HG03103 (cell line): ENCODE measurements around the gene RIN1.
"Not testable (repeated sequence)": the region's sequence is repeated elsewhere in the genome, so short reads cannot be mapped to it uniquely, and the experiment has no call there.

Source experiments
- ATAC-seq: cut with Tn5 transposase; IDR thresholded peaks from one replicate; pipeline ENCODE4 v1.9.1; 2021; ENCODE audit warnings: low read depth; ENCODE audit not compliant: unreplicated experiment

The RIN1 gene

GRCh38 chr11:66361502-66361941 is 25.3 kb upstream of the RIN1 start:
- ATAC-seq: no peak

- ATAC-seq: no peak
Observed at GRCh38 chr11:66360406-66361073, 24.3 kb upstream of the RIN1 start.

GRCh38 chr11:66359662-66360087 is 23.4 kb upstream of the RIN1 start:
- no peak for ATAC-seq

- not testable (repeated sequence) for ATAC-seq
Observed at GRCh38 chr11:66350560-66351235, 14.5 kb upstream of the RIN1 start.

- ATAC-seq: no peak
Observed at GRCh38 chr11:66349084-66349386, 12.8 kb upstream of the RIN1 start.

GRCh38 chr11:66347425-66348276 is 11.4 kb upstream of the RIN1 start, which contains the start of gene B4GAT1:
Gene B4GAT1 (minus strand): TSS chr11:66347629. CDS start chr11:66347545, 84 bp downstream.
- ATAC-seq: no peak

GRCh38 chr11:66346476-66347424 is 10.5 kb upstream of the RIN1 start:
- ATAC-seq: no peak

GRCh38 chr11:66345316-66345649 is 9.0 kb upstream of the RIN1 start:
- no peak for ATAC-seq

GRCh38 chr11:66344550-66345315 is 8.5 kb upstream of the RIN1 start, which contains the start of gene BRMS1:
Gene BRMS1 (minus strand): TSS chr11:66345104. CDS start chr11:66342234, 2,870 bp downstream.
- peak; percentile 77 for ATAC-seq

- ATAC-seq: no peak
Observed at GRCh38 chr11:66343176-66343575, 6.9 kb upstream of the RIN1 start.

GRCh38 chr11:66341502-66342126 is 5.4 kb upstream of the RIN1 start:
- ATAC-seq: no peak

GRCh38 chr11:66340596-66341501 is 4.6 kb upstream of the RIN1 start:
- no peak for ATAC-seq

- no peak for ATAC-seq
Observed at GRCh38 chr11:66339686-66340483, 3.7 kb upstream of the RIN1 start.

- ATAC-seq: no peak
Observed at GRCh38 chr11:66339162-66339675, 3.0 kb upstream of the RIN1 start.

GRCh38 chr11:66338276-66339161 is 2.3 kb upstream of the RIN1 start:
- ATAC-seq: no peak
